Measurements from ENCODE around the gene SNAP91.

The SNAP91 gene

DNA sequence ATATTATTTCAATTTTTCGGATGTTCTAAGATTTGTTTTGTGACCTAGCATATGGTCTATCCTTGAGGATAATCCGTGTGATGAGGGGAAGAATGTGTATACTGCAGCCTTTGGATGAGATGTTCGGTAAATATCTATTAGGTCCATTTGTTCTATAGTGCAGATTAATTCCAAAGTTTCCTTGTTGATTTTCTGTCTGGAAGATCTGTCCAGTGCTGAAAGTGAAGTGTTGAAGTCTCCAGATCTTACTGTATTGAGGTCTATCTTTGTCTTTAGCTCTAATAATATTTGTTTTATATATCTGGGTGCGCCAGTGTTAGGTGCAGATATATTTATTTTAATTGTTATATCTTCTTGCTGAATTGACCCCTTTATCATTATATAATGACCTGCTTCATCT lies 32.2 kb upstream of the SNAP91 start:
- H3K18ac ChIP-seq (ENCODE audit: low read length): no peak overlapping the region
- H3K4me1 ChIP-seq (ENCODE audit: control insufficient read depth, low read depth, low read length): no peaks in the 10 kb centered on the region
- no peak overlapping the region for H4K8ac ChIP-seq (ENCODE audit: low read depth, low read length)
- H3K27me3 ChIP-seq (ENCODE audit: insufficient read depth, low read length, poor library complexity): no peaks in the 10 kb centered on the region
- H3K79me1 ChIP-seq (ENCODE audit: low read length): no peaks in the 10 kb centered on the region
- H3K36me3 ChIP-seq (ENCODE audit: control insufficient read depth, insufficient read depth, low read length): no peaks in the 10 kb centered on the region
- no peak overlapping the region for H2BK15ac ChIP-seq (replicated peaks; ENCODE audit: low read depth)
- no peak overlapping the region for H2BK5ac ChIP-seq (ENCODE audit: low read length)
- H3K4me2 ChIP-seq (ENCODE audit: low read length): no peak overlapping the region
- H2BK120ac ChIP-seq (ENCODE audit: low read depth, low read length): no peak overlapping the region
- no peak overlapping the region for H3K4me3 ChIP-seq (ENCODE audit: low read length)
- no peaks in the 10 kb centered on the region for H3K79me2 ChIP-seq (ENCODE audit: control insufficient read depth, insufficient read depth, low read length)
- H4K5ac ChIP-seq (ENCODE audit: low read length): no peak overlapping the region
- no peak for DNase-seq
- WGBS (ENCODE audit: extremely low coverage, insufficient coverage, low lambda C conversion rate): no CpG with 5 or more reads among the region's 4 CpGs
- H2AK5ac ChIP-seq (ENCODE audit: low read length): no peak overlapping the region
- no peak overlapping the region for H3K23ac ChIP-seq (ENCODE audit: low read length)
- H3K9ac ChIP-seq (ENCODE audit: low read length): no peak overlapping the region
- H3K56ac ChIP-seq (ENCODE audit: low read length): no peak overlapping the region
- no peak overlapping the region for H3K4ac ChIP-seq (ENCODE audit: low read depth, low read length)
- H3K27ac ChIP-seq (ENCODE audit: low read depth, low read length): no peak overlapping the region

DNA sequence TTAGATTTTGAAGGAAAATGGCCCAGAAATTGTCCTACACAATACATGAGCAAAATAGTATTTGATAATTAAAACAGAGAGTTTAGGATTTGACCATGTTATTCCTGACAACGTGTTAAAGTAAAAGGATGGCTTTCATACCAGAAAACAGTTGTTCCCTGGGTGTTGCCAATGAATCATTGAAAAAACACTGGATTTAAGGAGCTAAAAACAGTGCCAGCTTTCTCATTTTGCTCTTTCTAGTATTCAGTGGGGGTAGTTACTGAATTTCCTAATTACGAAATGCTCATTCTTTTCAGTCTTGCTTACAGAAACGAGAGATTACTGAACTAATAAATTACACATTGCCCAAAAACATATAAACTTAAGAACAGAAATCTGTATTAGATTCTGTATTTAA lies 26.6 kb upstream of the SNAP91 start:
- no peak overlapping the region for H3K4me3 ChIP-seq (ENCODE audit: low read length)
- no peaks in the 10 kb centered on the region for H3K79me2 ChIP-seq (ENCODE audit: control insufficient read depth, insufficient read depth, low read length)
- H2BK120ac ChIP-seq (ENCODE audit: low read depth, low read length): no peak overlapping the region
- no peak overlapping the region for H2AK5ac ChIP-seq (ENCODE audit: low read length)
- H3K4ac ChIP-seq (ENCODE audit: low read depth, low read length): no peak overlapping the region
- H2BK5ac ChIP-seq (ENCODE audit: low read length): no peak overlapping the region
- H3K18ac ChIP-seq (ENCODE audit: low read length): no peak overlapping the region
- H3K27ac ChIP-seq (ENCODE audit: low read depth, low read length): no peak overlapping the region
- H4K8ac ChIP-seq (ENCODE audit: low read depth, low read length): no peak overlapping the region
- no peak overlapping the region for H2BK15ac ChIP-seq (replicated peaks; ENCODE audit: low read depth)
- H3K4me1 ChIP-seq (ENCODE audit: control insufficient read depth, low read depth, low read length): no peaks in the 10 kb centered on the region
- no peaks in the 10 kb centered on the region for H3K27me3 ChIP-seq (ENCODE audit: insufficient read depth, low read length, poor library complexity)
- DNase-seq: no peak
- H3K79me1 ChIP-seq (ENCODE audit: low read length): no peaks in the 10 kb centered on the region
- H3K4me2 ChIP-seq (ENCODE audit: low read length): no peak overlapping the region
- H3K56ac ChIP-seq (ENCODE audit: low read length): no peak overlapping the region
- no peaks in the 10 kb centered on the region for H3K36me3 ChIP-seq (ENCODE audit: control insufficient read depth, insufficient read depth, low read length)
- WGBS (ENCODE audit: extremely low coverage, insufficient coverage, low lambda C conversion rate): no CpG with 5 or more reads among the region's 3 CpGs
- no peak overlapping the region for H3K9ac ChIP-seq (ENCODE audit: low read length)
- H4K5ac ChIP-seq (ENCODE audit: low read length): no peak overlapping the region
- H3K23ac ChIP-seq (ENCODE audit: low read length): no peak overlapping the region

- Histone ChIP-seq H3K79me2 (ENCODE audit: control insufficient read depth, insufficient read depth, low read length) (no peaks in the 10 kb centered on the region), H3K27me3 (ENCODE audit: insufficient read depth, low read length, poor library complexity) (no peaks in the 10 kb centered on the region), H3K18ac (ENCODE audit: low read length) (no peak overlapping the region), H3K4ac (ENCODE audit: low read depth, low read length) (no peak overlapping the region), H3K9ac (ENCODE audit: low read length) (no peak overlapping the region), H3K56ac (ENCODE audit: low read length) (no peak overlapping the region), H3K36me3 (ENCODE audit: control insufficient read depth, insufficient read depth, low read length) (no peaks in the 10 kb centered on the region), H3K23ac (ENCODE audit: low read length) (no peak overlapping the region), H2BK15ac (replicated peaks; ENCODE audit: low read depth) (no peak overlapping the region), H3K4me3 (ENCODE audit: low read length) (no peak overlapping the region), H3K79me1 (ENCODE audit: low read length) (no peaks in the 10 kb centered on the region), H2AK5ac (ENCODE audit: low read length) (no peak overlapping the region), H4K5ac (ENCODE audit: low read length) (no peak overlapping the region), H2BK5ac (ENCODE audit: low read length) (no peak overlapping the region), H4K8ac (ENCODE audit: low read depth, low read length) (no peak overlapping the region), H3K4me1 (ENCODE audit: control insufficient read depth, low read depth, low read length) (no peaks in the 10 kb centered on the region), H3K4me2 (ENCODE audit: low read length) (no peak overlapping the region), H2BK120ac (ENCODE audit: low read depth, low read length) (no peak overlapping the region), H3K27ac (ENCODE audit: low read depth, low read length) (no peak overlapping the region)
- no peak for DNase-seq
- no CpG with 5 or more reads among the region's 2 CpGs for WGBS (ENCODE audit: extremely low coverage, insufficient coverage, low lambda C conversion rate)
Observed at GRCh38 chr6:83729871-83730270, 21.0 kb upstream of the SNAP91 start.

DNA sequence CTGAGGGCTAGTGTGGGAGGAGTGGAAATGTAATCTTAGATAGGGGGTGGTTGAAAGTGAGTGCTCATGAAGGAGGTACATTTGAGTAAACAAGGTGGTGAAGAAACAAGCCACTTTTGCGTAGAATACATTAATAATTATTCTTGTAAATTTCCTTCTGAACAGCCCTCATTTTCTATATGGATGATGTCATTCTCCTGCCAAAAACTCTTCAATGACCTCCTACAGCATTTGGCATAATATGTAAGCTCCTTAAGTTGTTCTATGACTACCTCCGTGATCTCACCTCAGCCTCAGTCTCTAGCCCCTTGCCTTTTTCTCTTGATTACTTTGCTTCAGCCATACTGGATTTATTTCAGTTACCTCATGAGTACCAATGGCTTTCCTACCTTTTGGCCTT lies 14.0 kb upstream of the SNAP91 start:
- Histone ChIP-seq H4K5ac (ENCODE audit: low read length) (no peak overlapping the region), H2AK5ac (ENCODE audit: low read length) (no peak overlapping the region), H3K4ac (ENCODE audit: low read depth, low read length) (no peak overlapping the region), H4K8ac (ENCODE audit: low read depth, low read length) (no peak overlapping the region), H3K4me3 (ENCODE audit: low read length) (no peak overlapping the region), H3K79me1 (ENCODE audit: low read length) (no peaks in the 10 kb centered on the region), H3K27me3 (ENCODE audit: insufficient read depth, low read length, poor library complexity) (no peaks in the 10 kb centered on the region), H3K36me3 (ENCODE audit: control insufficient read depth, insufficient read depth, low read length) (no peaks in the 10 kb centered on the region), H3K18ac (ENCODE audit: low read length) (no peak overlapping the region), H3K4me1 (ENCODE audit: control insufficient read depth, low read depth, low read length) (no peaks in the 10 kb centered on the region), H2BK15ac (replicated peaks; ENCODE audit: low read depth) (no peak overlapping the region), H3K27ac (ENCODE audit: low read depth, low read length) (no peak overlapping the region), H3K9ac (ENCODE audit: low read length) (no peak overlapping the region), H3K4me2 (ENCODE audit: low read length) (no peak overlapping the region), H2BK120ac (ENCODE audit: low read depth, low read length) (no peak overlapping the region), H3K79me2 (ENCODE audit: control insufficient read depth, insufficient read depth, low read length) (no peaks in the 10 kb centered on the region), H3K56ac (ENCODE audit: low read length) (no peak overlapping the region), H2BK5ac (ENCODE audit: low read length) (no peak overlapping the region), H3K23ac (ENCODE audit: low read length) (no peak overlapping the region)
- no CpG with 5 or more reads among the region's 2 CpGs for WGBS (ENCODE audit: extremely low coverage, insufficient coverage, low lambda C conversion rate)
- no peak for DNase-seq

DNA sequence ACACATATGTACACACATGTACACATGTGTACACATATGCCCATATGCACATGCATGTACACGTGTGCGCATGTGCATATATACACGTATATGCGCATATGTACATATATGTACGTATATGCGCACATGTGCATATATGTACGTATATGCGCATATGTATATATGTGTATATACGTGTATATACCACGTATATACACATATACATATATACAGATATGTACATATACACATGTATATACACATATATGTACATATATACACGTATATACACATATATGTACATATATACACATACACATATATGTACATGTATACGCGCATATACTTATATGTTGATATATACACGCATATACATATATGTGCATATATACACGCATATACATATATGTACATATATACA lies 8.9 kb upstream of the SNAP91 start:
- Histone ChIP-seq H2BK5ac (ENCODE audit: low read length) (no peak overlapping the region), H3K27ac (ENCODE audit: low read depth, low read length) (no peak overlapping the region), H3K27me3 (ENCODE audit: insufficient read depth, low read length, poor library complexity) (no peaks in the 10 kb centered on the region), H3K36me3 (ENCODE audit: control insufficient read depth, insufficient read depth, low read length) (no peaks in the 10 kb centered on the region), H3K4me1 (ENCODE audit: control insufficient read depth, low read depth, low read length) (no peaks in the 10 kb centered on the region), H3K9ac (ENCODE audit: low read length) (no peak overlapping the region), H3K79me2 (ENCODE audit: control insufficient read depth, insufficient read depth, low read length) (no peaks in the 10 kb centered on the region), H4K8ac (ENCODE audit: low read depth, low read length) (no peak overlapping the region), H4K5ac (ENCODE audit: low read length) (no peak overlapping the region), H2BK15ac (replicated peaks; ENCODE audit: low read depth) (no peak overlapping the region), H2BK120ac (ENCODE audit: low read depth, low read length) (no peak overlapping the region), H2AK5ac (ENCODE audit: low read length) (no peak overlapping the region), H3K4me3 (ENCODE audit: low read length) (no peak overlapping the region), H3K18ac (ENCODE audit: low read length) (no peak overlapping the region), H3K4me2 (ENCODE audit: low read length) (no peak overlapping the region), H3K23ac (ENCODE audit: low read length) (no peak overlapping the region), H3K4ac (ENCODE audit: low read depth, low read length) (no peak overlapping the region), H3K56ac (ENCODE audit: low read length) (no peak overlapping the region), H3K79me1 (ENCODE audit: low read length) (no peaks in the 10 kb centered on the region)
- WGBS (ENCODE audit: extremely low coverage, insufficient coverage, low lambda C conversion rate): no CpG with 5 or more reads among the region's 15 CpGs
- DNase-seq: no peak

- H3K79me2 ChIP-seq (ENCODE audit: control insufficient read depth, insufficient read depth, low read length): no peaks in the 10 kb centered on the region
- H4K5ac ChIP-seq (ENCODE audit: low read length): no peak overlapping the region
- no peak overlapping the region for H3K4me2 ChIP-seq (ENCODE audit: low read length)
- H3K9ac ChIP-seq (ENCODE audit: low read length): no peak overlapping the region
- no peak overlapping the region for H4K8ac ChIP-seq (ENCODE audit: low read depth, low read length)
- H3K18ac ChIP-seq (ENCODE audit: low read length): no peak overlapping the region
- no peaks in the 10 kb centered on the region for H3K36me3 ChIP-seq (ENCODE audit: control insufficient read depth, insufficient read depth, low read length)
- no peak overlapping the region for H3K4ac ChIP-seq (ENCODE audit: low read depth, low read length)
- H3K23ac ChIP-seq (ENCODE audit: low read length): no peak overlapping the region
- no peak overlapping the region for H2BK120ac ChIP-seq (ENCODE audit: low read depth, low read length)
- H3K56ac ChIP-seq (ENCODE audit: low read length): no peak overlapping the region
- H3K27me3 ChIP-seq (ENCODE audit: insufficient read depth, low read length, poor library complexity): peaks cover 13% of the 10 kb centered on the region
- H3K79me1 ChIP-seq (ENCODE audit: low read length): no peaks in the 10 kb centered on the region
- H2BK5ac ChIP-seq (ENCODE audit: low read length): no peak overlapping the region
- H2AK5ac ChIP-seq (ENCODE audit: low read length): no peak overlapping the region
- H3K4me1 ChIP-seq (ENCODE audit: control insufficient read depth, low read depth, low read length): no peaks in the 10 kb centered on the region
- H2BK15ac ChIP-seq (replicated peaks; ENCODE audit: low read depth): no peak overlapping the region
- no peak overlapping the region for H3K4me3 ChIP-seq (ENCODE audit: low read length)
- no peak overlapping the region for H3K27ac ChIP-seq (ENCODE audit: low read depth, low read length)
- DNase-seq: no peak
Observed at GRCh38 chr6:83711958-83712357, 3.1 kb upstream of the SNAP91 start.

Measured in mesendoderm (in vitro differentiated cells).